MM.1S (cell line): ENCODE data around the gene CRYZ.
"Not testable (repeated sequence)": the region's sequence is repeated elsewhere in the genome, so short reads cannot be mapped to it uniquely, and the experiment has no call there.

Source experiments
- DNase-seq: peaks from one replicate; pipeline ENCODE4 v3.0.0-alpha.2; 2015
- H2AFZ ChIP-seq: fragments of 300-600 bp; sonication (generic); 2 replicates; pipeline ENCODE4 v1.6.0; 2016; ENCODE audit warnings: antibody characterized with exemption, low read length
- H3F3A ChIP-seq: fragments of 300-600 bp; sonication (generic); 2 replicates; pipeline ENCODE4 v1.6.1; 2016; ENCODE audit warnings: mild to moderate bottlenecking, antibody characterized with exemption, low read length, moderate library complexity, mixed read lengths; ENCODE audit not compliant: insufficient read depth
- H3K27ac ChIP-seq: fragments of 300-600 bp; sonication (generic); 2 replicates; pipeline ENCODE4 v1.5.1; 2016; ENCODE audit warnings: mild to moderate bottlenecking, low read length
- H3K27me3 ChIP-seq: fragments of 300-600 bp; sonication (generic); replicated peaks from 2 replicates; pipeline ENCODE4 v1.6.0; 2016; ENCODE audit warnings: low read length; ENCODE audit not compliant: insufficient read depth
- H3K36me3 ChIP-seq: fragments of 300-600 bp; sonication (generic); replicated peaks from 2 replicates; pipeline ENCODE4 v1.6.1; 2016; ENCODE audit warnings: mild to moderate bottlenecking, low read length, mixed read lengths; ENCODE audit not compliant: insufficient read depth
- H3K4me1 ChIP-seq: fragments of 300-600 bp; sonication (generic); 2 replicates; pipeline ENCODE4 v1.6.1; 2016; ENCODE audit warnings: low read length, mixed read lengths
- H3K4me2 ChIP-seq: fragments of 300-600 bp; sonication (generic); 2 replicates; pipeline ENCODE4 v1.6.0; 2016; ENCODE audit warnings: low read depth, low read length
- H3K4me3 ChIP-seq: fragments of 300-600 bp; sonication (generic); 2 replicates; pipeline ENCODE4 v1.5.1; 2016; ENCODE audit warnings: low read length, mixed read lengths
- H3K79me2 ChIP-seq: fragments of 300-600 bp; sonication (generic); 2 replicates; pipeline ENCODE4 v1.6.1; 2016; ENCODE audit warnings: mixed run types, low read length, mixed read lengths
- H3K9ac ChIP-seq: fragments of 300-600 bp; sonication (generic); 2 replicates; pipeline ENCODE4 v1.6.1; 2016; ENCODE audit warnings: low read length, mixed read lengths
- H3K9me2 ChIP-seq: fragments of 300-600 bp; sonication (generic); replicated peaks from 2 replicates; pipeline ENCODE4 v1.6.1; 2016; ENCODE audit warnings: mild to moderate bottlenecking, low read length, mixed read lengths; ENCODE audit not compliant: insufficient read depth
- H3K9me3 ChIP-seq: fragments of 300-600 bp; sonication (generic); replicated peaks from 2 replicates; pipeline ENCODE4 v1.6.1; 2016; ENCODE audit warnings: mild to moderate bottlenecking, low read length, mixed read lengths; ENCODE audit not compliant: insufficient read depth
- H4K20me1 ChIP-seq: fragments of 300-600 bp; sonication (generic); 2 replicates; pipeline ENCODE4 v1.6.1; 2016; ENCODE audit warnings: mild to moderate bottlenecking, low read length, moderate library complexity, mixed read lengths; ENCODE audit not compliant: insufficient read depth
- EZH2 ChIP-seq: fragments of 300-600 bp; sonication (generic); optimal IDR thresholded peaks from 2 replicates; pipeline ENCODE3; 2017; ENCODE audit warnings: low read depth, mild to moderate bottlenecking, antibody characterized with exemption, low read length, mixed read lengths
- EZH2phosphoT487 ChIP-seq: fragments of 300-600 bp; sonication (generic); IDR thresholded peaks from 2 replicates; pipeline ENCODE4 v1.6.1; 2018; ENCODE audit warnings: antibody characterized with exemption, low read length
- TF ChIP-seq, protein P1 (sequence below): fragments of 300-600 bp; sonication (generic); IDR thresholded peaks from 2 replicates; pipeline ENCODE4 v1.5.1; 2016; ENCODE audit warnings: antibody characterized with exemption, low read length, mixed read lengths

The CRYZ gene

GRCh38 chr1:74771913-74772515 lies 39.2 kb upstream of the CRYZ start:
- no peak overlapping the region for H3K27ac ChIP-seq
- H3K9me3 ChIP-seq = no peaks in the 10 kb centered on the region
- H3K36me3 ChIP-seq = no peaks in the 10 kb centered on the region
- DNase-seq = peak; percentile 65
- no peaks in the 10 kb centered on the region for H3K4me1 ChIP-seq
- H2AFZ ChIP-seq = no peak overlapping the region
- no peaks in the 10 kb centered on the region for H4K20me1 ChIP-seq
- H3K27me3 ChIP-seq = no peaks in the 10 kb centered on the region
- no peaks in the 10 kb centered on the region for H3F3A ChIP-seq
- H3K4me2 ChIP-seq = no peak overlapping the region
- no peaks in the 10 kb centered on the region for H3K9me2 ChIP-seq
- no peak overlapping the region for H3K4me3 ChIP-seq
- no peak overlapping the region for H3K9ac ChIP-seq
- H3K79me2 ChIP-seq = no peaks in the 10 kb centered on the region
- TF ChIP-seq, protein P1, sequence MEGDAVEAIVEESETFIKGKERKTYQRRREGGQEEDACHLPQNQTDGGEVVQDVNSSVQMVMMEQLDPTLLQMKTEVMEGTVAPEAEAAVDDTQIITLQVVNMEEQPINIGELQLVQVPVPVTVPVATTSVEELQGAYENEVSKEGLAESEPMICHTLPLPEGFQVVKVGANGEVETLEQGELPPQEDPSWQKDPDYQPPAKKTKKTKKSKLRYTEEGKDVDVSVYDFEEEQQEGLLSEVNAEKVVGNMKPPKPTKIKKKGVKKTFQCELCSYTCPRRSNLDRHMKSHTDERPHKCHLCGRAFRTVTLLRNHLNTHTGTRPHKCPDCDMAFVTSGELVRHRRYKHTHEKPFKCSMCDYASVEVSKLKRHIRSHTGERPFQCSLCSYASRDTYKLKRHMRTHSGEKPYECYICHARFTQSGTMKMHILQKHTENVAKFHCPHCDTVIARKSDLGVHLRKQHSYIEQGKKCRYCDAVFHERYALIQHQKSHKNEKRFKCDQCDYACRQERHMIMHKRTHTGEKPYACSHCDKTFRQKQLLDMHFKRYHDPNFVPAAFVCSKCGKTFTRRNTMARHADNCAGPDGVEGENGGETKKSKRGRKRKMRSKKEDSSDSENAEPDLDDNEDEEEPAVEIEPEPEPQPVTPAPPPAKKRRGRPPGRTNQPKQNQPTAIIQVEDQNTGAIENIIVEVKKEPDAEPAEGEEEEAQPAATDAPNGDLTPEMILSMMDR = peak; percentile 60
- TF ChIP-seq EZH2 = no peak
- no peak for TF ChIP-seq EZH2phosphoT487

DNA sequence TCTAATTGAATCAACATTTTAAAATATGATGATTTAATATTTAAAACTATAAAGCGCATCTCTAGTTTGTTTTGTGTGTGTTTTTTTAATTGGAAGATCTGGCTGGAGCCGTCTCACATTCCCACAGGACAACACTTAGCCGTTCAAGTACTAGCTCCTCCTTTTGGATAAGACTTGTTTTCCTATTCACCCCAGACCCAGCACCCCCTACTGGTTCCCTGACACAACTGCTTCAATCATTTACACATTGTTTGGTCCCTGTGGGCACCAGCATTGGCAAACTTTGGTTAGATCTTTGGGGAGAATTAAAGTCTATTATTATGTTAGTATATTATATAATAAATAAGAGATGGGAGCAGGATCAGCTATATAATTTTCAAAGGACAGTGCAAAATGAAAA lies 34.6 kb upstream of the CRYZ start:
- Histone ChIP-seq H3K9me3 (no peaks in the 10 kb centered on the region), H2AFZ (no peak overlapping the region), H3K79me2 (no peaks in the 10 kb centered on the region), H3K9me2 (no peaks in the 10 kb centered on the region), H3K27me3 (no peaks in the 10 kb centered on the region), H3K27ac (no peak overlapping the region), H3K4me2 (no peak overlapping the region), H3K9ac (no peak overlapping the region), H4K20me1 (no peaks in the 10 kb centered on the region), H3K36me3 (no peaks in the 10 kb centered on the region), H3F3A (no peaks in the 10 kb centered on the region), H3K4me1 (no peaks in the 10 kb centered on the region), H3K4me3 (no peak overlapping the region)
- TF ChIP-seq, protein P1 = peak; percentile 29
- TF ChIP-seq EZH2phosphoT487 (no peak), EZH2 (no peak)
- DNase-seq = no peak

DNA sequence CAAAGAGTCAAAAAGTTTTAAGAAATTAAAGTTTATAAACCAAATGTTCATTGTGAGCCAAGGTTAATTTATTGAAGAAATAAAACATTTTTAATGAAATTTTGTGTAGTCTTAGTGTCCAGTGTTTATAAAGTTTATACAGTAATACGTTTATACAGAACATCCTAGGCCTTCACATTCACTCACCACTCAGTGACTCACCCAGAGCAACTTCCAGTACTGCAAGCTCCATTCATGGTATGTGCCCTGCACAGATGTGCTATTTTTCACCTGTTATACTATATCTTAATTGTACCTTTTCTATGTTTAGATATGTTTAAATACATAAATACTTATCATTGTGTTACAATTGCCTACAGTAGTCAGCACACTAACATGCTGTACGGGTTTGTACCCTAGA lies 33.7 kb upstream of the CRYZ start:
- Histone ChIP-seq H3K9me2 (no peaks in the 10 kb centered on the region), H4K20me1 (no peaks in the 10 kb centered on the region), H3K4me3 (no peak overlapping the region), H3F3A (no peaks in the 10 kb centered on the region), H3K27ac (no peak overlapping the region), H3K9me3 (no peaks in the 10 kb centered on the region), H3K36me3 (no peaks in the 10 kb centered on the region), H2AFZ (no peak overlapping the region), H3K27me3 (no peaks in the 10 kb centered on the region), H3K4me1 (no peaks in the 10 kb centered on the region), H3K9ac (no peak overlapping the region), H3K79me2 (no peaks in the 10 kb centered on the region), H3K4me2 (no peak overlapping the region)
- no peak for DNase-seq
- TF ChIP-seq EZH2 (no peak), EZH2phosphoT487 (no peak)

GRCh38 chr1:74763807-74764206 lies 31.0 kb upstream of the CRYZ start:
- Histone ChIP-seq H3K4me3 (no peak overlapping the region), H3K9me2 (no peaks in the 10 kb centered on the region), H3K4me2 (no peak overlapping the region), H3K9me3 (no peaks in the 10 kb centered on the region), H4K20me1 (no peaks in the 10 kb centered on the region), H3K36me3 (no peaks in the 10 kb centered on the region), H3F3A (no peaks in the 10 kb centered on the region), H3K27ac (no peak overlapping the region), H3K27me3 (no peaks in the 10 kb centered on the region), H3K4me1 (no peaks in the 10 kb centered on the region), H3K9ac (no peak overlapping the region), H3K79me2 (no peaks in the 10 kb centered on the region), H2AFZ (no peak overlapping the region)
- no peak for TF ChIP-seq EZH2phosphoT487
- TF ChIP-seq, protein P1 = no peak
- no peak for DNase-seq

DNA sequence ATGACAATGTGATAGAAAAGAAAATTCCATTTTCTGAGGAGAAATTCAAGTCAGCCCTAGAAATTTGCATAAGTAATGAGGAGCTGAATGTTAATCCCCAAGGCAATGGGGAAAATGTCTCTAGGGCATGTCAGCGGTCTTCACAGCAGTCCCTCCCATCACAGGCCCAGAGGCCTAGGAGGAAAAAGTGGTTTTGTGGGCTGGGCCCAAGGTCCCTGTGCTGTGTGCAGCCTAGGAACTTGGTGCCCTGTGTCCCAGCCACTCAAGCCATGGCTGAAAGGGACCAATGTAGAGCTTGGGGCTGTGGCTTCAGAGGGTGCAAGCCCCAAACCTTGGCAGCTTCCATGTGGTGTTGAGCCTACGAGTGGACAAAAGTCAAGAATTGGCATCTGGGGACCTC lies 23.8 kb upstream of the CRYZ start:
- H3K4me3 ChIP-seq, H3K27ac ChIP-seq, H2AFZ ChIP-seq, H3K4me2 ChIP-seq, H3K79me2 ChIP-seq, H3K9ac ChIP-seq, H3K9me3 ChIP-seq, H3K4me1 ChIP-seq, DNase-seq, H3K27me3 ChIP-seq, H4K20me1 ChIP-seq, H3K9me2 ChIP-seq, H3F3A ChIP-seq, H3K36me3 ChIP-seq: not testable (repeated sequence)
